Mesenchymal stem cell (in vitro differentiated cells and primary cell): ENCODE data around the gene EPS8L1. TPM values are rescaled to one million over a fixed set of nuclear protein-coding genes. Genes with fewer than 3 reads are reported as not detected.
"Not testable (repeated sequence)": the region's sequence is repeated elsewhere in the genome, so short reads cannot be mapped to it uniquely, and the experiment has no call there.

Experiments
- DNase-seq: peaks from one replicate; pipeline ENCODE4 v3.0.0-alpha.2; 2013
- H2AFZ ChIP-seq: one replicate; pipeline ENCODE4 v1.6.1; 2013; ENCODE audit warnings: low read depth, mild to moderate bottlenecking, control low read depth, inconsistent platforms, low read length, moderate library complexity
- H2AK5ac ChIP-seq: 2 replicates; pipeline ENCODE4 v1.6.1; 2013; ENCODE audit warnings: low read length, moderate library complexity, mild to moderate bottlenecking, inconsistent platforms; ENCODE audit not compliant: severe bottlenecking
- H2BK120ac ChIP-seq: one replicate; pipeline ENCODE4 v1.6.1; 2013; ENCODE audit warnings: low read depth, mild to moderate bottlenecking, inconsistent platforms, low read length, moderate library complexity
- H2BK12ac ChIP-seq, 2 experiments: one replicate each; pipeline ENCODE4 v1.6.1; 2013; ENCODE audit warnings: inconsistent platforms in 2 of 2, low read length in 2 of 2, mild to moderate bottlenecking in 2 of 2, moderate library complexity in 2 of 2, control low read depth in 1 of 2
- H2BK15ac ChIP-seq: one replicate; pipeline ENCODE4 v1.6.1; 2013; ENCODE audit warnings: mild to moderate bottlenecking, low read depth, inconsistent platforms; ENCODE audit not compliant: poor library complexity, severe bottlenecking
- H2BK5ac ChIP-seq: 2 replicates; pipeline ENCODE4 v1.6.1; 2013; ENCODE audit warnings: low read depth, mild to moderate bottlenecking, low read length, control low read depth, inconsistent platforms; ENCODE audit not compliant: poor library complexity, severe bottlenecking
- H3K14ac ChIP-seq, 2 experiments: one replicate each; pipeline ENCODE4 v1.6.1; 2013; ENCODE audit warnings: inconsistent platforms in 2 of 2, low read length in 2 of 2, control low read depth in 1 of 2, mild to moderate bottlenecking in 1 of 2, moderate library complexity in 1 of 2
- H3K18ac ChIP-seq, 2 experiments: one replicate each; pipeline ENCODE4 v1.6.1; 2013; ENCODE audit warnings: inconsistent platforms in 2 of 2, low read length in 2 of 2, control low read depth in 1 of 2, low read depth in 1 of 2, mild to moderate bottlenecking in 1 of 2
- H3K23ac ChIP-seq, 2 experiments: one replicate each; pipeline ENCODE4 v1.6.1; 2013; ENCODE audit warnings: inconsistent platforms in 2 of 2, low read length in 2 of 2, mild to moderate bottlenecking in 2 of 2, moderate library complexity in 2 of 2, control low read depth in 1 of 2
- H3K27ac ChIP-seq: 2 replicates; pipeline ENCODE4 v1.5.1; 2013; ENCODE audit warnings: mild to moderate bottlenecking, moderate library complexity, low read length, control low read depth, inconsistent platforms; ENCODE audit not compliant: poor library complexity, severe bottlenecking
- H3K27me3 ChIP-seq, 2 experiments: 2 replicates each; pipeline versions ENCODE4 v1.6.1 to v1.7.0; 2013; ENCODE audit warnings: low read length in 2 of 2, mild to moderate bottlenecking in 2 of 2, moderate library complexity in 2 of 2, control low read depth in 1 of 2, inconsistent platforms in 1 of 2; ENCODE audit not compliant: control insufficient read depth in 1 of 2, insufficient read depth in 1 of 2
- H3K36me3 ChIP-seq, 2 experiments: 2 replicates each; pipeline versions ENCODE4 v1.6.1 to v1.7.0; 2013; ENCODE audit warnings: low read length in 2 of 2, control low read depth in 1 of 2, inconsistent platforms in 1 of 2, low read depth in 1 of 2, mild to moderate bottlenecking in 1 of 2; ENCODE audit not compliant: insufficient read depth in 2 of 2, control insufficient read depth in 1 of 2
- H3K4ac ChIP-seq, 2 experiments: one replicate each; pipeline ENCODE4 v1.6.1; 2013; ENCODE audit warnings: inconsistent platforms in 2 of 2, low read length in 2 of 2, mild to moderate bottlenecking in 2 of 2, moderate library complexity in 2 of 2, control low read depth in 1 of 2, low read depth in 1 of 2
- H3K4me1 ChIP-seq: 2 replicates; pipeline ENCODE4 v1.6.1; 2013; ENCODE audit warnings: low read depth, low read length, control low read depth; ENCODE audit not compliant: control insufficient read depth, insufficient read depth
- H3K4me2 ChIP-seq: 2 replicates; pipeline ENCODE4 v1.6.1; 2013; ENCODE audit warnings: low read length, mild to moderate bottlenecking, inconsistent platforms; ENCODE audit not compliant: poor library complexity, severe bottlenecking
- H3K4me3 ChIP-seq, 2 experiments: 2 replicates each; pipeline versions ENCODE4 v1.5.1 to v1.7.0; 2013; ENCODE audit warnings: low read length in 2 of 2, mild to moderate bottlenecking in 2 of 2, control low read depth in 1 of 2, low read depth in 1 of 2; ENCODE audit not compliant: insufficient read depth in 1 of 2
- H3K79me1 ChIP-seq: replicated peaks from 2 replicates; pipeline ENCODE4 v1.6.1; 2013; ENCODE audit warnings: mild to moderate bottlenecking, control low read depth, low read length, inconsistent platforms; ENCODE audit not compliant: poor library complexity, severe bottlenecking
- H3K9ac ChIP-seq: 2 replicates; pipeline ENCODE4 v1.7.0; 2013; ENCODE audit warnings: mild to moderate bottlenecking, low read length, moderate library complexity
- H3K9me3 ChIP-seq: 2 replicates; pipeline ENCODE4 v1.7.0; 2013; ENCODE audit warnings: mild to moderate bottlenecking, low read length; ENCODE audit not compliant: control insufficient read depth
- H4K8ac ChIP-seq: one replicate; pipeline ENCODE4 v1.6.1; 2013; ENCODE audit warnings: inconsistent platforms, mild to moderate bottlenecking, low read length, moderate library complexity
- H4K91ac ChIP-seq: one replicate; pipeline ENCODE4 v1.6.1; 2013; ENCODE audit warnings: mild to moderate bottlenecking, low read length, inconsistent platforms
- WGBS: methylation state at CpG from one replicate; pipeline ENCODE4 v1.1.7; 2013; ENCODE audit warnings: mixed read lengths; 5-methylcytosine and 5-hydroxymethylcytosine counted together
- polyA plus RNA-seq, 2 experiments: library from polyadenylated mRNA; stranded (reverse); fragments of 200-250 nt; gene quantifications; one replicate each; pipeline ENCODE4 v1.2.3, GENCODE V29; 2013

Gene EPS8L1
- 5.2 TPM for polyA plus RNA-seq (2013, experiment 1 of 2)
- polyA plus RNA-seq (2013, experiment 2 of 2), result 4.9 TPM

- peaks cover 7% of the 10 kb centered on the region for H3K4me1 ChIP-seq
- H3K4me3 ChIP-seq, result no peak within 1 kb of the TSS
- no peak within 1 kb of the TSS for H4K91ac ChIP-seq
- H3K9me3 ChIP-seq, result no peaks in the 10 kb centered on the region
- DNase-seq, result no peak
- H3K36me3 ChIP-seq, result no peaks in the 10 kb centered on the region
- WGBS, result 24% methylated on average over 16 of the region's 18 CpGs
- no peak within 1 kb of the TSS for H3K18ac ChIP-seq
- H3K79me1 ChIP-seq, result no peaks in the 10 kb centered on the region
- H2AK5ac ChIP-seq, result no peak within 1 kb of the TSS
- H3K9ac ChIP-seq, result no peak within 1 kb of the TSS
- no peak within 1 kb of the TSS for H2BK15ac ChIP-seq
- H3K27ac ChIP-seq, result no peak within 1 kb of the TSS
- no peak within 1 kb of the TSS for H3K4me2 ChIP-seq
- H4K8ac ChIP-seq, result no peak within 1 kb of the TSS
- no peak within 1 kb of the TSS for H2AFZ ChIP-seq
- no peak within 1 kb of the TSS for H2BK12ac ChIP-seq
- H3K4ac ChIP-seq, result no peak within 1 kb of the TSS
- H3K27me3 ChIP-seq, result peaks cover 45 to 51% of the 10 kb centered on the region in 2 experiments
- H2BK5ac ChIP-seq, result no peak within 1 kb of the TSS
- H3K23ac ChIP-seq, result no peak within 1 kb of the TSS
- H3K14ac ChIP-seq, result peak within 1 kb of the TSS in 1 of 2 experiments; percentile 71
- H2BK120ac ChIP-seq, result no peak within 1 kb of the TSS
Observed at GRCh38 chr19:55075371-55075998, at the start of gene EPS8L1. EPS8L1 (plus strand) TSS chr19:55075869; CDS start chr19:55076445, 576 bp downstream.

- not testable (repeated sequence) for H3K4ac ChIP-seq, H2BK15ac ChIP-seq, H2BK5ac ChIP-seq, H3K36me3 ChIP-seq, DNase-seq, H4K91ac ChIP-seq, H3K79me1 ChIP-seq, H2BK120ac ChIP-seq, H3K23ac ChIP-seq, H3K18ac ChIP-seq, H3K14ac ChIP-seq, H2AFZ ChIP-seq, H3K9me3 ChIP-seq, H3K4me2 ChIP-seq, H3K27ac ChIP-seq, H3K4me1 ChIP-seq, H3K27me3 ChIP-seq, H2AK5ac ChIP-seq, H4K8ac ChIP-seq, H3K9ac ChIP-seq, H3K4me3 ChIP-seq, H2BK12ac ChIP-seq
- 94% methylated on average over 8 of the region's 12 CpGs for WGBS
Observed at GRCh38 chr19:55027140-55027471, 48.6 kb upstream of the EPS8L1 start.

- no peak overlapping the region for H3K27ac ChIP-seq
- peaks cover 4% of the 10 kb centered on the region for H3K9me3 ChIP-seq
- H3K4me2 ChIP-seq, result no peak overlapping the region
- H3K36me3 ChIP-seq, result no peaks in the 10 kb centered on the region
- H2BK5ac ChIP-seq, result no peak overlapping the region
- H3K4ac ChIP-seq, result no peak overlapping the region
- H4K91ac ChIP-seq, result no peak overlapping the region
- H4K8ac ChIP-seq, result no peak overlapping the region
- H3K4me1 ChIP-seq, result no peaks in the 10 kb centered on the region
- no peak overlapping the region for H2BK12ac ChIP-seq
- no peak overlapping the region for H3K14ac ChIP-seq
- no peak overlapping the region for H3K23ac ChIP-seq
- no peak overlapping the region for H3K18ac ChIP-seq
- no peak overlapping the region for H2BK120ac ChIP-seq
- no peaks in the 10 kb centered on the region for H3K79me1 ChIP-seq
- DNase-seq, result no peak
- WGBS, result 85% methylated on average over 21 of the region's 21 CpGs
- no peak overlapping the region for H3K9ac ChIP-seq
- H2AK5ac ChIP-seq, result no peak overlapping the region
- no peak overlapping the region for H2BK15ac ChIP-seq
- no peak overlapping the region for H3K4me3 ChIP-seq
- no peak overlapping the region for H2AFZ ChIP-seq
- H3K27me3 ChIP-seq, result no peaks in the 10 kb centered on the region
Observed at GRCh38 chr19:55027472-55028337, 48.0 kb upstream of the EPS8L1 start.

GRCh38 chr19:55028757-55029156, 46.9 kb upstream of the EPS8L1 start:
- WGBS, result 91% methylated on average over 7 of the region's 7 CpGs
- Histone ChIP-seq H3K27ac (no peak overlapping the region), H2BK15ac (no peak overlapping the region)

More at GRCh38 chr19:55028757-55029156, 46.9 kb upstream of the EPS8L1 start:
- Histone ChIP-seq H3K18ac (no peak overlapping the region), H3K9me3 (no peaks in the 10 kb centered on the region), H3K27me3 (no peaks in the 10 kb centered on the region), H3K9ac (no peak overlapping the region), H3K4me1 (no peaks in the 10 kb centered on the region), H2BK12ac (no peak overlapping the region), H2AK5ac (no peak overlapping the region), H2BK5ac (no peak overlapping the region), H4K8ac (no peak overlapping the region), H2BK120ac (no peak overlapping the region), H4K91ac (no peak overlapping the region), H3K14ac (no peak overlapping the region), H3K4me2 (no peak overlapping the region), H3K4me3 (no peak overlapping the region), H3K4ac (no peak overlapping the region), H3K36me3 (no peaks in the 10 kb centered on the region), H3K79me1 (no peaks in the 10 kb centered on the region), H2AFZ (no peak overlapping the region), H3K23ac (no peak overlapping the region)
- DNase-seq, result no peak
